Stimulated activated CD8-positive, alpha-beta memory T cell treated with anti-CD3 and anti-CD28 coated beads, Interleukin-4, amount 100 ng/mL, for 1 hour (primary cell): Measurements from ENCODE around the gene PARVG.

Source experiments
- DNase-seq, 2 donors: peaks; one replicate each; pipeline ENCODE4 v3.0.0-alpha.2; 2020; ENCODE audit warnings: low read depth in 2 of 2, low spot score in 1 of 2

PARVG gene

GRCh38 chr22:44154436-44154942 is 26.2 kb upstream of the PARVG start:
- DNase-seq: no peak

- DNase-seq: no peak
These were observed 25.6 kb upstream of the PARVG start for GRCh38 chr22:44155115-44155514.

- DNase-seq: no peak
These were observed 22.7 kb upstream of the PARVG start for GRCh38 chr22:44157916-44158618.

- DNase-seq: no peak
These were observed 21.9 kb upstream of the PARVG start for GRCh38 chr22:44158816-44159215.

GRCh38 chr22:44159221-44159620 is 21.5 kb upstream of the PARVG start:
- no peak for DNase-seq

- DNase-seq: no peak
These were observed 20.9 kb upstream of the PARVG start for GRCh38 chr22:44159811-44160210.

GRCh38 chr22:44160421-44160820 is 20.3 kb upstream of the PARVG start:
- DNase-seq: no peak

- DNase-seq: no peak
These were observed 19.1 kb upstream of the PARVG start for GRCh38 chr22:44161673-44162072.

GRCh38 chr22:44162960-44163359 is 17.8 kb upstream of the PARVG start:
- DNase-seq: no peak

- DNase-seq: no peak
These were observed 17.2 kb upstream of the PARVG start for GRCh38 chr22:44163536-44163935.

- no peak for DNase-seq
These were observed 16.7 kb upstream of the PARVG start for GRCh38 chr22:44164031-44164430.

GRCh38 chr22:44165286-44165874 is 15.3 kb upstream of the PARVG start:
- DNase-seq: no peak

GRCh38 chr22:44166498-44167276 is 14.0 kb upstream of the PARVG start:
- DNase-seq: no peak

- DNase-seq: no peak
These were observed 13.2 kb upstream of the PARVG start for GRCh38 chr22:44167501-44167900.

GRCh38 chr22:44168206-44168605 is 12.5 kb upstream of the PARVG start:
- no peak for DNase-seq

GRCh38 chr22:44170470-44170869 is 10.3 kb upstream of the PARVG start:
- no peak for DNase-seq

- DNase-seq: no peak
These were observed 9.2 kb upstream of the PARVG start for GRCh38 chr22:44171561-44171960.

GRCh38 chr22:44172370-44173108 is 8.2 kb upstream of the PARVG start:
- no peak for DNase-seq

- no peak for DNase-seq
These were observed 7.6 kb upstream of the PARVG start for GRCh38 chr22:44173154-44173553.

GRCh38 chr22:44175676-44176075 is 5.0 kb upstream of the PARVG start:
- DNase-seq: no peak

- no peak for DNase-seq
These were observed 1.3 kb upstream of the PARVG start for GRCh38 chr22:44179196-44179988.
